ENCODE measurements around the gene LNPEP.

The LNPEP gene

DNA sequence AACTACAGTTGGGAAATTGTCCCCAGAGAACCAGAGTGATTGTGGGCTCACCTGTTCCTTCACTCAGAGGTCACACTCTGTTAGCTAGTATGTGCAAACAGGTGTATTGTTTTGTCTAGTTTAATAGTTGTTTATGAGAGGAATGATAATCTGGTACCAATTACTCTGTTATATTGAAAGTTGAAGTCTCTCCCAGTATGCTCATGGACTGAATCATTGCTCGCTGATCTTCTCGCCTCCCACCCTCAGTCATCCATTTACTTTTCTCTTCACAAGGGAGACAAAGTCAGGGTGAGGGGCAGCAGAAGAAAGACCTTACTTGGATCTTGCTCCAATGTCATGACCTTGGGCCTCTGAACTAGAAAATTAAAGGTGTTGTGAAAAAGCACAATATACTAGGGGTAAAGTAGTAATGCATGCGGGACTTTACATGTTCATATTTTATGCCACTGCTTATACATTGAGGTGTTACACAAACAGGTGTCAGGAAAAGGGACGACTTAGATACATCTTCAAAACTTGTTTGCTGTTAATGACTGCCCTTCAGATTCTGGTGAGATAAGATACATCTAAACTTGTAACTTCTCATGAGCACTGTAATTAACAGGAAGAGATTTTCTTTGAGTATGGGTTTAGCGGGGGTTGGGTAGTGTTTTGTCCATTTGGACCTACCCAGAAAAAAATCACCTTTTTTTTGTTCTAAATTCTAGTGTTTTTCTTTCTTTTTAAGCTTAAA is 36.9 kb downstream of the LNPEP start:
- H3K9me3 ChIP-seq (ENCODE audit: control insufficient read depth in 1 of 2, low read length in 2 of 2): no peaks in the 10 kb centered on the region
- H3K4me1 ChIP-seq (ENCODE audit: control insufficient read depth in 1 of 2, insufficient read depth in 2 of 2, low read length in 2 of 2): peaks cover 0 to 11% of the 10 kb centered on the region in 2 donors
- no peaks in the 10 kb centered on the region for H3K36me3 ChIP-seq (ENCODE audit: control insufficient read depth in 1 of 2, insufficient read depth in 2 of 2, low read length in 2 of 2)
- H3K27me3 ChIP-seq (ENCODE audit: control insufficient read depth in 1 of 2, insufficient read depth in 2 of 2, low read length in 2 of 2): no peaks in the 10 kb centered on the region
- no peak overlapping the region for H3K4me3 ChIP-seq (ENCODE audit: low read depth in 1 of 2, low read length in 2 of 2)
- H3K27ac ChIP-seq (ENCODE audit: low read depth, low read length): no peak overlapping the region
- H3K9ac ChIP-seq (ENCODE audit: low read depth in 1 of 2, low read length in 2 of 2): no peak overlapping the region

DNA sequence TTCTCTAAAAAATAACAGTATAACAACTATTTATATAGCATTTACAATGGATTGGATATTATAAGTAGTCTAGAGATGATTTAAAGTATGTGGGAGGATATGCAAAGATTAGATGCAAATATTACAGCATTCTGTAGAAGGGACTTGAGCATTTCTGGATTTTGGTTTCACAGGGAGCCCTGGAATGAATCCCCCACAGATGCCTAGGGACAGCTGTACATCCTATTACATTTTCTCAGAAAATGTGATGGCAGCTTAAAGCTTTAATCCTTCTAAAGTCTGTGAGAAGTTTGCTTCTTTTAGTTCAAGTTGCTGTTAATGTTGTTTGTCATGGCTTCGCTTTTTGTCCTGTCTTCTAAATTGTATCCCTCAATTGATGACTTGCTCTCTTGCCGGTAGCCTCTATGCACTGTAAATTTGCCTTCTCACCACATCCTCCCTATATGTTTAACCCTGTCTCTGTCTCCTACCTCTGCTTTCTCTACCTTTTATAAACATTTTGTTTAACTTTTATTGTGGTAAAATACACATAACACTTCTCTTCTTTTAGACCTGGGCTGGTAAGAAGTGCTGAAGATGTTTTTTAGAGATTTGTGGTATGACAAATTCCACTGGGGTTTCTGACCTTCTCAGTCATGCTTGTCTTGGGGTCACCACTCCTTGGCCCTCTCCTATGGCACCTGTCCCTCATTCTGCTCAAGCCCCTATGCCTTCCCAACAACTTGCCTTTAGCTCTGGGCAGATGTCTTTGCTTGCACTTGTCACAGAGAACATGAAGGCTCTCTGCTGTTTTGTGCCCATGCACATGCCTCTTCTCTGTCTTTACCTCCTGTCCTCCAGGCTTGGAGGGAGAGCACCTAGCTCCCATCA is 37.9 kb downstream of the LNPEP start:
- Histone ChIP-seq H3K36me3 (ENCODE audit: control insufficient read depth in 1 of 2, insufficient read depth in 2 of 2, low read length in 2 of 2) (no peaks in the 10 kb centered on the region), H3K4me3 (ENCODE audit: low read depth in 1 of 2, low read length in 2 of 2) (no peak overlapping the region), H3K27me3 (ENCODE audit: control insufficient read depth in 1 of 2, insufficient read depth in 2 of 2, low read length in 2 of 2) (no peaks in the 10 kb centered on the region), H3K9ac (ENCODE audit: low read depth in 1 of 2, low read length in 2 of 2) (no peak overlapping the region), H3K9me3 (ENCODE audit: control insufficient read depth in 1 of 2, low read length in 2 of 2) (no peaks in the 10 kb centered on the region), H3K27ac (ENCODE audit: low read depth, low read length) (no peak overlapping the region), H3K4me1 (ENCODE audit: control insufficient read depth in 1 of 2, insufficient read depth in 2 of 2, low read length in 2 of 2) (peaks cover 0 to 7% of the 10 kb centered on the region in 2 donors)

DNA sequence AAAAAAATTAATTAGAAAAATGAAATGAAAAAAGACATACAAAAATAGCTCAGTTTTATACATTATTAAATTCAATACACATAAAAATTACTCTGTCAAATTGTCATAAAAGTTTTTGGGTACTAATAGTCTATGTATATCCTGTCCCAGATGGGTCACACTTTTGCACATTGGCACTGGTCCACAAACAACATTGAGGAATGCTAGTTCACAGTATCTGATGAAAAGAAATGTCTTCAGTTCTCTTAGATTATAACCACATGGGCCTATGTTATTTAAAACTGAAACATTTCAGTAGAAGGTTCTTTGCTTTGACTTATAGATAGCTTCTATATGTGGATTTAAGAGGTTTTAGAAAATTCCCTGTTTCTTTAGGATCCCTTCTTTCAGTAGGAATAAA is 39.8 kb downstream of the LNPEP start:
- Histone ChIP-seq H3K9me3 (ENCODE audit: control insufficient read depth in 1 of 2, low read length in 2 of 2) (no peaks in the 10 kb centered on the region), H3K4me3 (ENCODE audit: low read depth in 1 of 2, low read length in 2 of 2) (no peak overlapping the region), H3K36me3 (ENCODE audit: control insufficient read depth in 1 of 2, insufficient read depth in 2 of 2, low read length in 2 of 2) (peaks cover 6 to 10% of the 10 kb centered on the region in 2 donors), H3K27me3 (ENCODE audit: control insufficient read depth in 1 of 2, insufficient read depth in 2 of 2, low read length in 2 of 2) (no peaks in the 10 kb centered on the region), H3K27ac (ENCODE audit: low read depth, low read length) (no peak overlapping the region), H3K9ac (ENCODE audit: low read depth in 1 of 2, low read length in 2 of 2) (no peak overlapping the region), H3K4me1 (ENCODE audit: control insufficient read depth in 1 of 2, insufficient read depth in 2 of 2, low read length in 2 of 2) (peaks cover 0 to 7% of the 10 kb centered on the region in 2 donors)

DNA sequence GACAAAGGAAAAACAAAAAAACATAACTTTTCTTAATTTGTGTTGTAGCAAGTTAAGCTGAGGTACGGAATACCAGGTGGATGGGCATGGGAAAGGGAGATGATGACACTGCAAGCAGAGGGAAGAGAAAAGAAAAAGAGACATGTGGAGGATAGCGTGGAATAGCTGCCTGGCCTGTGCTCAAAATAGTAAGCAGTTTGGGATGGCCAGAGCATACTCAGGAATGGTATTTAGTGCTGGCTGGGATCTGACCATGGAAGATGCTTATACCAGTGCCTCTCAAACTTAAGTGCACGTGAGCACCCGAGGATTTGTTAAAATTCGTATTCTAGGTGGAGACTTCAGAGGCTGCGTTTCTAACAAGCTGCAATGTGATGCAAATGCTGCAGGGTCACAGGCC is 41.3 kb downstream of the LNPEP start:
- peaks cover 0 to 5% of the 10 kb centered on the region in 2 donors for H3K4me1 ChIP-seq (ENCODE audit: control insufficient read depth in 1 of 2, insufficient read depth in 2 of 2, low read length in 2 of 2)
- no peak overlapping the region for H3K4me3 ChIP-seq (ENCODE audit: low read depth in 1 of 2, low read length in 2 of 2)
- H3K36me3 ChIP-seq (ENCODE audit: control insufficient read depth in 1 of 2, insufficient read depth in 2 of 2, low read length in 2 of 2): peaks cover 6 to 10% of the 10 kb centered on the region in 2 donors
- no peaks in the 10 kb centered on the region for H3K27me3 ChIP-seq (ENCODE audit: control insufficient read depth in 1 of 2, insufficient read depth in 2 of 2, low read length in 2 of 2)
- H3K9ac ChIP-seq (ENCODE audit: low read depth in 1 of 2, low read length in 2 of 2): no peak overlapping the region
- H3K9me3 ChIP-seq (ENCODE audit: control insufficient read depth in 1 of 2, low read length in 2 of 2): no peaks in the 10 kb centered on the region
- no peak overlapping the region for H3K27ac ChIP-seq (ENCODE audit: low read depth, low read length)

DNA sequence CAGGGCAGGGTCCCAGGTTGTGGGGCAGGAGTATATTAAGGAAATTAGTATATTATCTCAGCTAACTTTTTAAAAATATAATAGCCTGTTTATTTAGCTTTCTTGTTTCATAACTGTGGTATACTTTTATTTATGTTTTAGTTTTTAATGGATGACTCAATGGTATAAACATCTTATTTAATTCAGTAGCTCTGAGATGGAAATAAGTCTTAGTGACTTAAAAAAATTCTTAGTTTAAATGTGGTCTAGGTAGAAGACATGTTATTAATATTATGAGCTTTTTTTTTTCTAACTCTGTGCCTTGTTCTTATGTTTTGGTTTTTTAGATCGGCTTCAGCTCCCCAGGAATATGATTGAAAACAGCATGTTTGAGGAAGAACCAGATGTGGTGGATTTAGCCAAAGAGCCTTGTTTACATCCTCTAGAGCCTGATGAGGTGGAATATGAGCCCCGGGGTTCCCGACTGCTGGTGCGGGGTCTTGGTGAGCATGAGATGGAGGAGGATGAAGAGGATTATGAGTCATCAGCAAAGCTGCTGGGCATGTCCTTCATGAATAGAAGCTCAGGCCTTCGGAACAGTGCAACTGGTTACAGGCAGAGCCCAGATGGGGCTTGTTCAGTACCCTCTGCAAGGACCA is 43.1 kb downstream of the LNPEP start:
- H3K4me1 ChIP-seq (ENCODE audit: control insufficient read depth in 1 of 2, insufficient read depth in 2 of 2, low read length in 2 of 2): no peaks in the 10 kb centered on the region
- H3K27me3 ChIP-seq (ENCODE audit: control insufficient read depth in 1 of 2, insufficient read depth in 2 of 2, low read length in 2 of 2): no peaks in the 10 kb centered on the region
- no peaks in the 10 kb centered on the region for H3K9me3 ChIP-seq (ENCODE audit: control insufficient read depth in 1 of 2, low read length in 2 of 2)
- H3K9ac ChIP-seq (ENCODE audit: low read depth in 1 of 2, low read length in 2 of 2): no peak overlapping the region
- no peak overlapping the region for H3K4me3 ChIP-seq (ENCODE audit: low read depth in 1 of 2, low read length in 2 of 2)
- H3K36me3 ChIP-seq (ENCODE audit: control insufficient read depth in 1 of 2, insufficient read depth in 2 of 2, low read length in 2 of 2): peaks cover 6 to 10% of the 10 kb centered on the region in 2 donors
- H3K27ac ChIP-seq (ENCODE audit: low read depth, low read length): no peak overlapping the region

DNA sequence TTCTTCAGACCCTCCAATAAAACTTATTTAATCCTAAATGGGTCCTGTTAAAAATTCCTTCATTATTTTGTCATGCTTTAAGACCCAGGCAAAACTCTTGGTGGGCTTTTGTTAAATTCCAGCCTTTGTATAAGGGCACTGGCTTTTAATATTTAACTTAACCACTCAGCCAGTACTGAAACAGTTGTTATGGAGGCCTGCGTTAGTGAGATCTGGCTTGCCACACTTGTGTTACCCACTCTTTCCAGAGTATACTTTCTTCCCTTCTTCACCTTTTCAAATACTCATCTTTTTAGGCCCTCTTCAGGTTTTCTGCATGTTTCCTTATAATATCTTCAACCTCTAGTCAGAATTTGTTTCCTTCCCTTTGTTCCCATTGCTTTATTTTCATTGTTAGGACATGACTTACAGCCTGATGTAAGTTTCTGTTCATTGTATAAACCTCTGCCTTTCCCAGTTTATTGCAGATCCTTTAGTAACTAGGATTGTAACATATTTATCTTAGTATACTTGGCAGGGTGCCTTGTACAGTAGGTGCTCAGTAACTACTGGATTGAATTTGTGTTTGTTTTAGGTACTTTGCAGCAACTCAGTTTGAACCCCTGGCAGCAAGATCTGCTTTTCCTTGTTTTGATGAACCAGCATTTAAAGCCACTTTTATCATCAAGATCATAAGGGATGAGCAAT is 48.8 kb downstream of the LNPEP start:
- no peaks in the 10 kb centered on the region for H3K27me3 ChIP-seq (ENCODE audit: control insufficient read depth in 1 of 2, insufficient read depth in 2 of 2, low read length in 2 of 2)
- no peaks in the 10 kb centered on the region for H3K9me3 ChIP-seq (ENCODE audit: control insufficient read depth in 1 of 2, low read length in 2 of 2)
- peaks cover 2 to 9% of the 10 kb centered on the region in 2 donors for H3K36me3 ChIP-seq (ENCODE audit: control insufficient read depth in 1 of 2, insufficient read depth in 2 of 2, low read length in 2 of 2)
- H3K9ac ChIP-seq (ENCODE audit: low read depth in 1 of 2, low read length in 2 of 2): no peak overlapping the region
- H3K4me3 ChIP-seq (ENCODE audit: low read depth in 1 of 2, low read length in 2 of 2): no peak overlapping the region
- H3K27ac ChIP-seq (ENCODE audit: low read depth, low read length): no peak overlapping the region
- peaks cover 0 to 10% of the 10 kb centered on the region in 2 donors for H3K4me1 ChIP-seq (ENCODE audit: control insufficient read depth in 1 of 2, insufficient read depth in 2 of 2, low read length in 2 of 2)

DNA sequence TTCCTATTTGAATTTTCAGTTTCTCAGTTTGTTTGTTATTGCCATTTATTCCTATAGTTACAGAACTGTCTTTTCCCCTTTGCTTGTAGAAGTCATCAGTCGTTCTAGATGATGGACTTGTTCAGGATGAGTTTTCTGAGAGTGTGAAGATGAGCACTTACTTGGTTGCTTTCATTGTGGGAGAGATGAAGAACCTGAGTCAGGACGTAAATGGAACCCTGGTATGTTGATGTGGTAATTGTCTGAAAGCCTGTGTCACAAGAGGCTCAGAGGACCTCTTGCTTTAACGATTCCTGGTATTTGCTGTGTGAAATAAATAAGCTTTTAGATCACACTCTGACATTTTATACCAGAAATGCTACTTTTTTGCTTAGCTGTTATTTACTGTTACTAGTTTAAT is 50.6 kb downstream of the LNPEP start:
- Histone ChIP-seq H3K27me3 (ENCODE audit: control insufficient read depth in 1 of 2, insufficient read depth in 2 of 2, low read length in 2 of 2) (no peaks in the 10 kb centered on the region), H3K4me3 (ENCODE audit: low read depth in 1 of 2, low read length in 2 of 2) (no peak overlapping the region), H3K4me1 (ENCODE audit: control insufficient read depth in 1 of 2, insufficient read depth in 2 of 2, low read length in 2 of 2) (peaks cover 0 to 10% of the 10 kb centered on the region in 2 donors), H3K9ac (ENCODE audit: low read depth in 1 of 2, low read length in 2 of 2) (no peak overlapping the region), H3K9me3 (ENCODE audit: control insufficient read depth in 1 of 2, low read length in 2 of 2) (no peaks in the 10 kb centered on the region), H3K36me3 (ENCODE audit: control insufficient read depth in 1 of 2, insufficient read depth in 2 of 2, low read length in 2 of 2) (peaks cover 5 to 23% of the 10 kb centered on the region in 2 donors), H3K27ac (ENCODE audit: low read depth, low read length) (no peak overlapping the region)

DNA sequence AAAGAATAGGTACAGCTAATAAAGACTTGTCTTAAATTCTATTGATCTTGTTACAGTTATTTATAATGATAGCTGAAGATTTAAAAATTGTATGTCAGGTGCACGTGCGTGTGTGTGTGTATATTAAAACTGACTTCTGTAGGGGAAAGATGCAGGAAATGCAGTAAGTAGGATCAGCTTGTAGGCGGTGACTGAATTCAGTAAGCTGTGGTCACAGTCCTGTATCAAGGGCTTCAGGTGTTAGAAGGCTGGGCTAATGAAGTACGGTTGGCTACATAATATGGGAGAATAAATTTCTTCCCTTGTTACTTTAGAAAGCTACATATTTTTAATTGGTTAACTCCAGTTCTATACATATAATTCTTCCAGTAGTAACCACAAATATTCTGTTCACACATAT is 54.2 kb downstream of the LNPEP start:
- Histone ChIP-seq H3K27me3 (ENCODE audit: control insufficient read depth in 1 of 2, insufficient read depth in 2 of 2, low read length in 2 of 2) (no peaks in the 10 kb centered on the region), H3K27ac (ENCODE audit: low read depth, low read length) (no peak overlapping the region), H3K9ac (ENCODE audit: low read depth in 1 of 2, low read length in 2 of 2) (no peak overlapping the region), H3K4me1 (ENCODE audit: control insufficient read depth in 1 of 2, insufficient read depth in 2 of 2, low read length in 2 of 2) (peaks cover 0 to 3% of the 10 kb centered on the region in 2 donors), H3K9me3 (ENCODE audit: control insufficient read depth in 1 of 2, low read length in 2 of 2) (no peaks in the 10 kb centered on the region), H3K36me3 (ENCODE audit: control insufficient read depth in 1 of 2, insufficient read depth in 2 of 2, low read length in 2 of 2) (peaks cover 18 to 41% of the 10 kb centered on the region in 2 donors), H3K4me3 (ENCODE audit: low read depth in 1 of 2, low read length in 2 of 2) (no peak overlapping the region)

DNA sequence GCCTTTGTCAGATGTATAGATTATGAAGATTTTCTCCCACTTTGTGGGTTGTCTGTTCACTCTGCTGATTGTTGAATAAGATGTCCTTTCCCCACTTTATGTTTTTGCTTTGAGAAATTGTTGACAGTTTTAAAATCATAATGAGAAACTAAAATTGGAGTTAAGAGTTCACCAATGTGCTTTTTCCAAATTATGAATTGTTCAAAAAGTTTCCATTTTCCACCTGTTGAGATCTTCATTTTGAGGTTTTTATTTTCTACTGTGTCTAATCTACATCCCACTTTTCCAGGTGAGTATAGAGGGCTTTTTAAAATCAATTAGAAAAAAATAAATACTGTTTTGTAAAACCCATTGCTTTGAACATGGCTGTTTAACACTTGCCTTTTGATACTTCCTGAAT is 55.8 kb downstream of the LNPEP start:
- H3K36me3 ChIP-seq (ENCODE audit: control insufficient read depth in 1 of 2, insufficient read depth in 2 of 2, low read length in 2 of 2): peaks cover 18 to 40% of the 10 kb centered on the region in 2 donors
- H3K9me3 ChIP-seq (ENCODE audit: control insufficient read depth in 1 of 2, low read length in 2 of 2): no peaks in the 10 kb centered on the region
- no peaks in the 10 kb centered on the region for H3K27me3 ChIP-seq (ENCODE audit: control insufficient read depth in 1 of 2, insufficient read depth in 2 of 2, low read length in 2 of 2)
- H3K4me3 ChIP-seq (ENCODE audit: low read depth in 1 of 2, low read length in 2 of 2): no peak overlapping the region
- no peak overlapping the region for H3K9ac ChIP-seq (ENCODE audit: low read depth in 1 of 2, low read length in 2 of 2)
- no peak overlapping the region for H3K27ac ChIP-seq (ENCODE audit: low read depth, low read length)
- H3K4me1 ChIP-seq (ENCODE audit: control insufficient read depth in 1 of 2, insufficient read depth in 2 of 2, low read length in 2 of 2): peaks cover 0 to 3% of the 10 kb centered on the region in 2 donors

Measured in duodenal mucosa (tissue), 2 donors.